SK-N-SH treated with all-trans-retinoic acid at 6 μM for 48 hours (cell line): ENCODE data around the gene SIGLEC6.

Experiments
- BACH2 ChIP-seq: fragments of 250-450 bp; sonication (Bioruptor Pico); IDR thresholded peaks from 2 replicates; pipeline ENCODE4 v1.9.0; 2021; ENCODE audit warnings: mild to moderate bottlenecking, borderline replicate concordance
- CREB5 ChIP-seq: fragments of 250-450 bp; sonication (Bioruptor Pico); IDR thresholded peaks from 2 replicates; pipeline ENCODE4 v1.5.1; 2020; ENCODE audit warnings: low read depth, mild to moderate bottlenecking, moderate library complexity
- CSRNP3 ChIP-seq: fragments of 250-450 bp; sonication (Bioruptor Pico); IDR thresholded peaks from 2 replicates; pipeline ENCODE4 v1.5.1; 2021; ENCODE audit warnings: mild to moderate bottlenecking, moderate library complexity
- PATZ1 ChIP-seq: fragments of 250-450 bp; sonication (Bioruptor Pico); IDR thresholded peaks from 2 replicates; pipeline ENCODE4 v1.8.0; 2020; ENCODE audit warnings: mild to moderate bottlenecking, moderate library complexity, borderline replicate concordance
- POU6F1 ChIP-seq: fragments of 250-450 bp; sonication (Bioruptor Pico); IDR thresholded peaks from 2 replicates; pipeline ENCODE4 v1.8.0; 2021; ENCODE audit warnings: low read depth, mild to moderate bottlenecking, moderate library complexity, borderline replicate concordance
- PPARA ChIP-seq: fragments of 250-450 bp; sonication (Bioruptor Pico); IDR thresholded peaks from 2 replicates; pipeline ENCODE4 v1.5.0; 2020; ENCODE audit warnings: mild to moderate bottlenecking, borderline replicate concordance
- TSHZ2 ChIP-seq: fragments of 250-450 bp; sonication (Bioruptor Pico); IDR thresholded peaks from 2 replicates; pipeline ENCODE4 v1.5.0; 2020; ENCODE audit warnings: mild to moderate bottlenecking, moderate library complexity
- ZC3H10 ChIP-seq: fragments of 250-450 bp; sonication (Bioruptor Pico); IDR thresholded peaks from 2 replicates; pipeline ENCODE4 v1.5.1; 2021; ENCODE audit warnings: mild to moderate bottlenecking, moderate library complexity
- ZFP3 ChIP-seq: fragments of 250-450 bp; sonication (Bioruptor Pico); IDR thresholded peaks from 2 replicates; pipeline ENCODE4 v1.5.0; 2020; ENCODE audit warnings: mild to moderate bottlenecking, moderate library complexity
- ZFP30 ChIP-seq: fragments of 450-650 bp; formaldehyde crosslinking; IDR thresholded peaks from 2 replicates; pipeline ENCODE4 v1.5.0; 2022; ENCODE audit warnings: mild to moderate bottlenecking, moderate library complexity

GRCh38 chr19:51505904-51506303 is 25.6 kb downstream of the SIGLEC6 start:
- TF ChIP-seq ZC3H10 (CRISPR knock-in tag) = no peak
- no peak for TF ChIP-seq PATZ1 (CRISPR knock-in tag)
- no peak for TF ChIP-seq TSHZ2 (CRISPR knock-in tag)
- TF ChIP-seq ZFP30 (CRISPR knock-in tag) = no peak
- no peak for TF ChIP-seq PPARA
- TF ChIP-seq CSRNP3 (CRISPR knock-in tag) = no peak
- TF ChIP-seq ZFP3 (CRISPR knock-in tag) = no peak
- TF ChIP-seq POU6F1 (CRISPR knock-in tag) = no peak
- no peak for TF ChIP-seq BACH2
- TF ChIP-seq CREB5 = no peak
